K562 (cell line): Measurements from ENCODE around the gene SF3A2. TPM values are rescaled to one million over a fixed set of nuclear protein-coding genes. Genes with fewer than 3 reads are reported as not detected.

Experiments used
- ARID3B ChIP-seq: fragments of 250-450 bp; sonication (Bioruptor Pico); IDR thresholded peaks from 2 replicates; pipeline ENCODE4 v1.4.0; 2020; ENCODE audit warnings: borderline replicate concordance
- GATAD2B ChIP-seq: fragments of 450-650 bp; IDR thresholded peaks from 2 replicates; pipeline ENCODE4 v1.6.1; 2017; ENCODE audit warnings: mild to moderate bottlenecking, borderline replicate concordance
- HMGN3 ChIP-seq: IDR thresholded peaks from 2 replicates; pipeline ENCODE4 v1.6.1; 2011; ENCODE audit warnings: borderline replicate concordance, low read depth, mild to moderate bottlenecking, mixed read lengths, low read length; ENCODE audit not compliant: insufficient read length; ENCODE audit errors: extremely low read depth
- MCM5 ChIP-seq: fragments of 450-650 bp; IDR thresholded peaks from 2 replicates; pipeline ENCODE4 v1.6.1; 2016; ENCODE audit warnings: low read depth
- MLLT1 ChIP-seq, 2 experiments: fragments of 450-650 bp; IDR thresholded peaks; 2 replicates each; pipeline ENCODE4 v1.6.1; 2016
- NFIC ChIP-seq: fragments of 450-650 bp; IDR thresholded peaks from 2 replicates; pipeline ENCODE4 v1.6.1; 2017; ENCODE audit warnings: mild to moderate bottlenecking, inconsistent platforms
- NKRF ChIP-seq: fragments of 450-650 bp; IDR thresholded peaks from 2 replicates; pipeline ENCODE4 v1.6.1; 2016; ENCODE audit warnings: borderline replicate concordance
- NRF1 ChIP-seq, 2 experiments: fragments of 450-650 bp; IDR thresholded peaks in 1 of 2; conservative IDR thresholded peaks in 1 of 2; 2 replicates each; pipeline ENCODE4 v1.6.1; 2014; ENCODE audit warnings: mild to moderate bottlenecking in 2 of 2
- POLR2B ChIP-seq: fragments of 450-650 bp; IDR thresholded peaks from 2 replicates; pipeline ENCODE4 v1.6.1; 2018; ENCODE audit warnings: low read depth; ENCODE audit not compliant: partially characterized antibody
- POLR3A ChIP-seq: IDR thresholded peaks from 2 replicates; pipeline ENCODE4 v1.6.1; 2011; ENCODE audit warnings: borderline replicate concordance, mild to moderate bottlenecking, moderate library complexity; ENCODE audit not compliant: insufficient read length, insufficient read depth; ENCODE audit errors: extremely low read depth
- SAFB ChIP-seq: fragments of 200-400 bp; formaldehyde crosslinking; IDR thresholded peaks from 2 replicates; pipeline ENCODE4 v1.6.1; 2017; ENCODE audit warnings: low read depth, low read length, borderline replicate concordance
- SFPQ ChIP-seq: fragments of 200-400 bp; formaldehyde crosslinking; IDR thresholded peaks from 2 replicates; pipeline ENCODE4 v1.6.1; 2017; ENCODE audit warnings: mild to moderate bottlenecking, low read depth, low read length, moderate library complexity
- SRSF3 ChIP-seq: fragments of 200-400 bp; formaldehyde crosslinking; IDR thresholded peaks from 2 replicates; pipeline ENCODE4 v1.6.1; 2016; ENCODE audit warnings: mild to moderate bottlenecking, low read length, moderate library complexity; ENCODE audit not compliant: insufficient read depth
- TFAM ChIP-seq: fragments of 250-450 bp; sonication (Bioruptor Pico); conservative IDR thresholded peaks from 2 replicates; pipeline ENCODE4 v1.5.0; 2021; ENCODE audit warnings: mild to moderate bottlenecking, moderate library complexity
- VEZF1 ChIP-seq: fragments of 200-800 bp; sonication (Bioruptor generic); IDR thresholded peaks from 2 replicates; pipeline ENCODE4 v1.6.1; 2017; ENCODE audit warnings: missing genetic modification characterization, missing compliant biosample characterization
- ZBTB2 ChIP-seq: fragments of 450-650 bp; IDR thresholded peaks from 2 replicates; pipeline ENCODE4 v1.6.1; 2016; ENCODE audit warnings: antibody characterized with exemption
- polyA plus RNA-seq, 8 experiments: library from polyadenylated mRNA; depleted of rRNA in 4 of 8; stranded (reverse) in 5 of 8; unstranded in 3 of 8; fragments of >200 nt; fragmentation: Nextera tagmentation in 2 of 8; fragmentation: Illumina TruSeq in 1 of 8; extraction: Ambion mirVana in 2 of 8; extraction: Trizol in 1 of 8; gene quantifications; 2 replicates each; pipeline versions ENCODE4 v1.2.1 to v1.2.3, GENCODE V29; 2011 to 2014; ENCODE audit warnings: inconsistent platforms in 1 of 8, missing spikeins in 1 of 8
- total RNA-seq, 7 experiments: library from RNA; depleted of rRNA in 6 of 7; stranded (reverse); fragments of >200 nt in 6 of 7; fragmentation: Illumina TruSeq in 2 of 7; extraction: Trizol in 2 of 7; gene quantifications; 2 replicates each; pipeline versions ENCODE4 v1.2.1 to v1.2.3, GENCODE V29; 2011 to 2021; ENCODE audit warnings: low replicate concordance in 1 of 7

The SF3A2 gene
- total and polyA plus RNA-seq, 9 of the 15 experiments (the other 6 are each of a cell fraction or from before 2014, with no cell fraction given), result 0.17 to 194 (median 22.8) TPM

GRCh38 chr19:2282062-2282861, 45.6 kb downstream of the SF3A2 start, which contains the start of gene PEAK3 (continued):
- TF ChIP-seq POLR2B (no peak), SAFB (no peak), POLR3A (no peak), TFAM (CRISPR knock-in tag) (no peak), ZBTB2 (no peak), SRSF3 (no peak), GATAD2B (no peak), HMGN3 (peak; percentile 23), MLLT1 (IDR thresholded peaks at IDR 0.05) (no peak), SFPQ (no peak), NRF1 (conservative IDR thresholded peaks at IDR 0.05 in 1 of 2, IDR thresholded peaks at IDR 0.05 in 1 of 2) (peak in 1 of 2 experiments; percentile 25; a peak in 1 of 4 replicates), NFIC (no peak), NKRF (no peak), MCM5 (no peak), ARID3B (CRISPR knock-in tag) (no peak), VEZF1 (peak; percentile 76)
